Smooth muscle cell (in vitro differentiated cells): ENCODE measurements around the gene DENND2A. TPM values are rescaled to one million over a fixed set of nuclear protein-coding genes. Genes with fewer than 3 reads are reported as not detected.

Source experiments
- DNase-seq: peaks from one replicate; lab custom pipeline; 2025; ENCODE audit not compliant: unreplicated experiment; lab: John Stamatoyannopoulos, UW
- H2AFZ ChIP-seq: fragments of 200-600 bp; sonication (generic); 2 replicates; pipeline ENCODE4 v1.6.0; 2016; ENCODE audit warnings: antibody characterized with exemption, low read depth, mild to moderate bottlenecking
- H3F3A ChIP-seq: fragments of 200-600 bp; sonication (generic); 2 replicates; pipeline ENCODE4 v1.6.0; 2017; ENCODE audit warnings: antibody characterized with exemption, low read depth
- H3K27ac ChIP-seq: fragments of 200-600 bp; sonication (generic); 2 replicates; pipeline ENCODE4 v1.5.1; 2016; ENCODE audit warnings: low read depth, mild to moderate bottlenecking
- H3K27me3 ChIP-seq: fragments of 200-600 bp; sonication (generic); 2 replicates; pipeline ENCODE4 v1.6.1; 2016; ENCODE audit warnings: low read depth, mild to moderate bottlenecking
- H3K36me3 ChIP-seq: fragments of 200-600 bp; sonication (generic); 2 replicates; pipeline ENCODE4 v1.5.1; 2016; ENCODE audit warnings: low read depth
- H3K4me1 ChIP-seq: fragments of 200-600 bp; sonication (generic); 2 replicates; pipeline ENCODE4 v1.5.1; 2016; ENCODE audit warnings: low read depth
- H3K4me2 ChIP-seq: fragments of 200-600 bp; sonication (generic); 2 replicates; pipeline ENCODE4 v1.6.0; 2016; ENCODE audit warnings: mild to moderate bottlenecking
- H3K4me3 ChIP-seq: fragments of 200-600 bp; sonication (generic); 2 replicates; pipeline ENCODE4 v1.5.1; 2016; ENCODE audit warnings: mild to moderate bottlenecking
- H3K79me2 ChIP-seq: fragments of 200-600 bp; sonication (generic); 2 replicates; pipeline ENCODE4 v1.6.0; 2016; ENCODE audit warnings: low read depth, mild to moderate bottlenecking
- H3K9ac ChIP-seq: fragments of 200-600 bp; sonication (generic); 2 replicates; pipeline ENCODE4 v1.6.0; 2016; ENCODE audit warnings: low read depth
- H3K9me3 ChIP-seq: fragments of 200-600 bp; sonication (generic); replicated peaks from 2 replicates; pipeline ENCODE4 v1.5.1; 2016; ENCODE audit warnings: low read depth
- H4K20me1 ChIP-seq: fragments of 200-600 bp; sonication (generic); 2 replicates; pipeline ENCODE4 v1.6.0; 2016; ENCODE audit warnings: low read depth
- CTCF ChIP-seq: fragments of 200-600 bp; sonication (generic); IDR thresholded peaks from 2 replicates; pipeline ENCODE4 v1.5.1; 2017; ENCODE audit warnings: borderline replicate concordance, mild to moderate bottlenecking, antibody characterized with exemption; ENCODE audit not compliant: insufficient read depth, poor library complexity, severe bottlenecking
- WGBS: methylation state at CpG from one replicate; pipeline ENCODE4 v1.1.7; 2016; ENCODE audit warnings: low lambda C conversion rate; 5-methylcytosine and 5-hydroxymethylcytosine counted together
- polyA plus RNA-seq: library from polyadenylated mRNA; unstranded; fragments of >200 nt; fragmentation: Nextera tagmentation; extraction: Ambion mirVana; gene quantifications from 2 replicates; pipeline ENCODE4 v1.2.1, GENCODE V29; 2016
- total RNA-seq: library from RNA; depleted of rRNA; stranded (reverse); fragments of >200 nt; gene quantifications from 2 replicates; pipeline ENCODE4 v1.2.3, GENCODE V29; 2014

Gene DENND2A
- total and polyA plus RNA-seq, 2 experiments from 2014 or later, result 1.8 to 4.6 TPM

- no peaks in the 10 kb centered on the region for H3K36me3 ChIP-seq
- 46% methylated on average over 7 of the region's 7 CpGs for WGBS
- H3K9ac ChIP-seq, result no peak overlapping the region
- peak overlapping the region; percentile 4 for H2AFZ ChIP-seq
- no peaks in the 10 kb centered on the region for H3K27me3 ChIP-seq
- no peaks in the 10 kb centered on the region for H3K79me2 ChIP-seq
- H3K4me2 ChIP-seq, result no peak overlapping the region
- H3K4me1 ChIP-seq, result peaks cover 8% of the 10 kb centered on the region
- H3K9me3 ChIP-seq, result no peaks in the 10 kb centered on the region
- no peak for DNase-seq
- H3K4me3 ChIP-seq, result no peak overlapping the region
- H3K27ac ChIP-seq, result no peak overlapping the region
- TF ChIP-seq CTCF, result no peak
- no peaks in the 10 kb centered on the region for H3F3A ChIP-seq
- no peaks in the 10 kb centered on the region for H4K20me1 ChIP-seq
Measured at GRCh38 chr7:140519007-140519399, 121.6 kb downstream of the DENND2A start.

GRCh38 chr7:140518370-140519006 is 122.1 kb downstream of the DENND2A start:
- H3K4me2 ChIP-seq, result peak overlapping the region; percentile 51
- TF ChIP-seq CTCF, result no peak
- WGBS, result 87% methylated on average over 15 of the region's 15 CpGs
- DNase-seq, result no peak
- no peaks in the 10 kb centered on the region for H3K36me3 ChIP-seq
- H2AFZ ChIP-seq, result no peak overlapping the region
- no peaks in the 10 kb centered on the region for H3K27me3 ChIP-seq
- H3K4me1 ChIP-seq, result peaks cover 8% of the 10 kb centered on the region
- no peak overlapping the region for H3K27ac ChIP-seq
- H3K9me3 ChIP-seq, result no peaks in the 10 kb centered on the region
- H3F3A ChIP-seq, result no peaks in the 10 kb centered on the region
- H3K9ac ChIP-seq, result no peak overlapping the region
- H3K4me3 ChIP-seq, result no peak overlapping the region
- no peaks in the 10 kb centered on the region for H4K20me1 ChIP-seq
- no peaks in the 10 kb centered on the region for H3K79me2 ChIP-seq

- H2AFZ ChIP-seq, result no peak overlapping the region
- H3K4me3 ChIP-seq, result no peak overlapping the region
- 57% methylated on average over 31 of the region's 31 CpGs for WGBS
- H4K20me1 ChIP-seq, result no peaks in the 10 kb centered on the region
- DNase-seq, result peak; percentile 64
- peak; percentile 86 for TF ChIP-seq CTCF
- H3K36me3 ChIP-seq, result no peaks in the 10 kb centered on the region
- no peaks in the 10 kb centered on the region for H3K27me3 ChIP-seq
- no peaks in the 10 kb centered on the region for H3F3A ChIP-seq
- H3K27ac ChIP-seq, result no peak overlapping the region
- H3K9me3 ChIP-seq, result no peaks in the 10 kb centered on the region
- peak overlapping the region; percentile 51 for H3K4me2 ChIP-seq
- H3K9ac ChIP-seq, result no peak overlapping the region
- peaks cover 8% of the 10 kb centered on the region for H3K4me1 ChIP-seq
- H3K79me2 ChIP-seq, result no peaks in the 10 kb centered on the region
Measured at GRCh38 chr7:140517546-140518369, 122.9 kb downstream of the DENND2A start.
